GM12878 (cell line): ENCODE data around the gene RAD51B. TPM values are rescaled to one million over a fixed set of nuclear protein-coding genes. Genes with fewer than 3 reads are reported as not detected.

ENCODE experiments used
- ATAC-seq: fragments of 200-7000 bp; cut with Tn5 transposase; 3 replicates; pipeline ENCODE4 v1.9.1; 2020; ENCODE audit warnings: mild to moderate bottlenecking, moderate library complexity
- BruUV-seq: library from RNA; stranded (reverse); fragments of 400-500 nt; replicated peaks from 2 replicates; lab custom pipeline; 2021; lab: Mats Ljungman, UMichigan
- CTCF ChIA-PET: fragments of 300-600 bp; sonication (Branson Sonifier 250); formaldehyde crosslinking; extraction: SDS; loops from one replicate; lab custom pipeline; 2021; ENCODE audit warnings: inconsistent platforms; lab: Yijun Ruan, JAX
- POLR2A ChIA-PET: fragments of 350-600 bp; formaldehyde crosslinking; extraction: SDS; loops from one replicate; lab custom pipeline; 2021; ENCODE audit warnings: inconsistent platforms; lab: Charles Lee
- RAD21 ChIA-PET: fragments of 300-600 bp; sonication (Branson Sonifier 250); formaldehyde crosslinking; loops from one replicate; lab custom pipeline; 2023; ENCODE audit warnings: antibody characterized with exemption; ENCODE audit not compliant: unreplicated experiment; lab: Charles Lee
- SMC1A ChIA-PET: fragments of 300-600 bp; sonication (Branson Sonifier 250); formaldehyde crosslinking; loops from one replicate; lab custom pipeline; 2023; ENCODE audit not compliant: unreplicated experiment, uncharacterized antibody; lab: Charles Lee
- DNase-seq: peaks from one replicate; pipeline ENCODE4 v3.0.0-alpha.2; 2011; ENCODE audit warnings: low read depth, low spot score
- FAIRE-seq: peaks from 3 replicates; lab custom pipeline; 2011; peaks lifted over from hg19 to GRCh38; lab: Jason Lieb, UNC
- H2AFZ ChIP-seq: 2 replicates; pipeline ENCODE4 v1.6.0; 2011; ENCODE audit warnings: low read depth, low read length, control low read depth; ENCODE audit not compliant: control insufficient read depth
- H3K27ac ChIP-seq: 2 replicates; pipeline ENCODE4 v1.5.1; 2011; ENCODE audit warnings: control low read depth; ENCODE audit not compliant: control insufficient read depth, insufficient read depth
- H3K27me3 ChIP-seq, 2 experiments: replicated peaks in 1 of 2; 2 replicates each; pipeline versions ENCODE4 v1.6.0 to v1.6.1; 2011; ENCODE audit warnings: low read length in 1 of 2; ENCODE audit not compliant: control insufficient read depth in 2 of 2, insufficient read depth in 2 of 2
- H3K36me3 ChIP-seq, 2 experiments: 2 replicates each; pipeline ENCODE4 v1.5.1; 2011; ENCODE audit warnings: low read length in 1 of 2; ENCODE audit not compliant: control insufficient read depth in 2 of 2, insufficient read depth in 2 of 2
- H3K4me1 ChIP-seq: 2 replicates; pipeline ENCODE4 v1.6.1; 2011; ENCODE audit warnings: mild to moderate bottlenecking, low read length, moderate library complexity, mixed read lengths; ENCODE audit not compliant: control insufficient read depth, insufficient read depth
- H3K4me2 ChIP-seq: 2 replicates; pipeline ENCODE4 v1.6.0; 2011; ENCODE audit warnings: control low read depth; ENCODE audit not compliant: control insufficient read depth, insufficient read depth
- H3K4me3 ChIP-seq: fragments of 200-600 bp; sonication (generic); 2 replicates; pipeline ENCODE4 v1.5.1; 2016
- H3K79me2 ChIP-seq: 2 replicates; pipeline ENCODE4 v1.6.0; 2011; ENCODE audit warnings: low read length; ENCODE audit not compliant: control insufficient read depth, insufficient read depth
- H3K9ac ChIP-seq: 2 replicates; pipeline ENCODE4 v1.8.0; 2011; ENCODE audit warnings: low read length, control low read depth, mixed read lengths; ENCODE audit not compliant: control insufficient read depth, insufficient read depth
- H3K9me3 ChIP-seq: replicated peaks from 3 replicates; pipeline ENCODE4 v1.5.1; 2011; ENCODE audit warnings: mild to moderate bottlenecking, low read length; ENCODE audit not compliant: control insufficient read depth, insufficient read depth
- H4K20me1 ChIP-seq: 2 replicates; pipeline ENCODE4 v1.6.0; 2011; ENCODE audit not compliant: control insufficient read depth, insufficient read depth
- CHD1 ChIP-seq: IDR thresholded peaks from 2 replicates; pipeline ENCODE4 v1.6.1; 2012; ENCODE audit warnings: low read depth, low read length, improper control_type of control experiment
- IKZF1 ChIP-seq: fragments of 450-650 bp; conservative IDR thresholded peaks from 2 replicates; pipeline ENCODE4 v1.6.1; 2017; ENCODE audit warnings: antibody characterized with exemption, mild to moderate bottlenecking
- MLLT1 ChIP-seq: fragments of 450-650 bp; IDR thresholded peaks from 2 replicates; pipeline ENCODE4 v1.6.1; 2016; ENCODE audit warnings: mild to moderate bottlenecking
- PKNOX1 ChIP-seq: fragments of 450-650 bp; IDR thresholded peaks from 2 replicates; pipeline ENCODE4 v1.6.1; 2016; ENCODE audit warnings: mild to moderate bottlenecking
- TBL1XR1 ChIP-seq: IDR thresholded peaks from 2 replicates; pipeline ENCODE4 v1.6.1; 2012; ENCODE audit warnings: low read depth, low read length, improper control_type of control experiment
- WGBS: methylation state at CpG from one replicate; pipeline ENCODE4 v1.1.6; 2016; ENCODE audit warnings: low lambda C conversion rate; ENCODE audit not compliant: insufficient replicate concordance, insufficient coverage; ENCODE audit errors: missing lambda C conversion rate; 5-methylcytosine and 5-hydroxymethylcytosine counted together
- in situ Hi-C: fragments of 300-500 bp; cut with MboI; formaldehyde crosslinking; loops from 9 replicates; pipeline ENCODE4 v1.14.3; 2018; ENCODE audit warnings: mixed read lengths
- intact Hi-C: fragments of 100-400 bp; cut with micrococcal nuclease; formaldehyde crosslinking; loops from one replicate; pipeline ENCODE4 v1.14.2; 2022; ENCODE audit not compliant: unreplicated experiment
- polyA plus RNA-seq, 11 experiments: library from polyadenylated mRNA; depleted of rRNA in 4 of 11; unstranded in 6 of 11; stranded (reverse) in 5 of 11; fragments of >200 nt; fragmentation: Nextera tagmentation in 4 of 11; fragmentation: Illumina TruSeq in 1 of 11; extraction: Ambion mirVana in 4 of 11; extraction: Trizol in 1 of 11; gene quantifications; 1 replicate in 1 of 11; 2 replicates in 10 of 11; pipeline versions ENCODE4 v1.2.1 to v1.2.3, GENCODE V29; 2011 to 2016; ENCODE audit warnings: inconsistent platforms in 2 of 11, missing spikeins in 2 of 11, low read depth in 1 of 11
- total RNA-seq, 4 experiments: library from RNA; depleted of rRNA in 3 of 4; stranded (reverse); fragments of >200 nt in 3 of 4; fragmentation: Illumina TruSeq in 1 of 4; extraction: Trizol in 1 of 4; gene quantifications; 2 replicates each; pipeline versions ENCODE4 v1.2.1 to v1.2.3, GENCODE V29; 2013 to 2021

Gene RAD51B
- total and polyA plus RNA-seq, 10 of the 15 experiments (the other 5 are each of a cell fraction or from before 2014, with no cell fraction given): 9.8 to 26.8 (median 21.3) TPM

- BruUV-seq: no TSS peak
- no peak overlapping the region for H3K4me2 ChIP-seq
- no peaks in the 10 kb centered on the region for H3K4me1 ChIP-seq
- intact Hi-C loops: no loop called here
- TF ChIP-seq MLLT1: no peak
- no peak for TF ChIP-seq TBL1XR1
- TF ChIP-seq CHD1: no peak
- no peak for TF ChIP-seq IKZF1
- TF ChIP-seq PKNOX1: no peak
- TF ChIP-seq, all 136 proteins: peak for 0
- ChIA-PET SMC1A (interaction anchor here (0.5 to 0.9 kb wide), 2 partner anchors 98 to 148 kb away, joined by 3 read pairs; no protein-coding TSS in a partner anchor), CTCF (interaction anchor here (1.3 kb wide), 1 partner anchor 13 kb away, joined by 3 read pairs; no protein-coding TSS in a partner anchor), POLR2A (no interaction called here), RAD21 (no interaction called here)
- H3K27me3 ChIP-seq: no peaks in the 10 kb centered on the region
- no peak overlapping the region for H3K4me3 ChIP-seq
- no peak overlapping the region for H2AFZ ChIP-seq
- H3K79me2 ChIP-seq: no peaks in the 10 kb centered on the region
- ATAC-seq (no peak), FAIRE-seq (no peak), DNase-seq (no peak)
- in situ Hi-C loops: no loop called here
- H3K9ac ChIP-seq: no peak overlapping the region
- peaks cover 28% of the 10 kb centered on the region for H3K9me3 ChIP-seq
- 78% methylated on average over 5 of the region's 5 CpGs for WGBS
- H3K27ac ChIP-seq: no peak overlapping the region
- no peaks in the 10 kb centered on the region for H3K36me3 ChIP-seq
- H4K20me1 ChIP-seq: no peaks in the 10 kb centered on the region
Measured at GRCh38 chr14:68099495-68100045, 280.0 kb downstream of the RAD51B start.
